K562 (cell line): ENCODE data around the gene PLD3. TPM values are rescaled to one million over a fixed set of nuclear protein-coding genes. Genes with fewer than 3 reads are reported as not detected.

Source experiments
- ARID1B ChIP-seq: fragments of 450-650 bp; IDR thresholded peaks from 2 replicates; pipeline ENCODE4 v1.6.1; 2016; ENCODE audit warnings: antibody characterized with exemption, mild to moderate bottlenecking, inconsistent platforms
- ATF7 ChIP-seq: fragments of 450-650 bp; IDR thresholded peaks from 2 replicates; pipeline ENCODE4 v1.7.1; 2014; ENCODE audit warnings: mild to moderate bottlenecking, moderate library complexity
- BHLHE40 ChIP-seq: IDR thresholded peaks from 2 replicates; pipeline ENCODE4 v1.6.1; 2011; ENCODE audit warnings: low read length, improper control_type of control experiment
- BRF1 ChIP-seq: IDR thresholded peaks from 3 replicates; pipeline ENCODE4 v1.6.1; 2011; ENCODE audit warnings: borderline replicate concordance, mild to moderate bottlenecking; ENCODE audit not compliant: insufficient read length; ENCODE audit errors: extremely low read depth
- CBX5 ChIP-seq: IDR thresholded peaks from 2 replicates; pipeline ENCODE4 v1.6.1; 2014; ENCODE audit warnings: low read depth, borderline replicate concordance
- CHD1 ChIP-seq: fragments of 200-600 bp; sonication (generic); IDR thresholded peaks from one replicate; pipeline ENCODE4 v1.6.1; 2012; ENCODE audit warnings: mild to moderate bottlenecking, moderate library complexity, low read length, inconsistent platforms
- CHD2 ChIP-seq: IDR thresholded peaks from 2 replicates; pipeline ENCODE4 v1.6.1; 2011; ENCODE audit warnings: low read depth, low read length
- CREBBP ChIP-seq: IDR thresholded peaks from one replicate; pipeline ENCODE4 v1.6.1; 2012; ENCODE audit warnings: low read depth, mild to moderate bottlenecking, control low read depth, inconsistent platforms, low read length
- EP300 ChIP-seq: IDR thresholded peaks from 2 replicates; pipeline ENCODE4 v1.6.1; 2012; ENCODE audit warnings: low read length, improper control_type of control experiment
- HMG20A ChIP-seq: fragments of 450-650 bp; formaldehyde crosslinking; conservative IDR thresholded peaks from 2 replicates; pipeline ENCODE4 v1.4.0; 2020; ENCODE audit warnings: mild to moderate bottlenecking, mixed read lengths
- HNRNPL ChIP-seq: fragments of 200-400 bp; formaldehyde crosslinking; IDR thresholded peaks from 2 replicates; pipeline ENCODE4 v1.6.1; 2017; ENCODE audit warnings: low read depth, mild to moderate bottlenecking, low read length
- KLF10 ChIP-seq: fragments of 250-450 bp; sonication (Bioruptor Pico); IDR thresholded peaks from 2 replicates; pipeline ENCODE4 v1.6.1; 2021; ENCODE audit warnings: matching md5 sums
- MBD2 ChIP-seq: sonication (generic); IDR thresholded peaks from 2 replicates; pipeline ENCODE4 v1.6.1; 2016; ENCODE audit warnings: low read depth, borderline replicate concordance
- MLLT1 ChIP-seq, 2 experiments: fragments of 450-650 bp; IDR thresholded peaks; 2 replicates each; pipeline ENCODE4 v1.6.1; 2016
- NFE2 ChIP-seq: IDR thresholded peaks from 2 replicates; pipeline ENCODE4 v1.6.1; 2014; ENCODE audit warnings: antibody characterized with exemption, low read depth
- POLR3G ChIP-seq: IDR thresholded peaks from 2 replicates; pipeline ENCODE4 v1.6.1; 2011; ENCODE audit not compliant: insufficient read length, insufficient replicate concordance; ENCODE audit errors: extremely low read depth
- POU5F1 ChIP-seq: fragments of 150-350 bp; IDR thresholded peaks from 2 replicates; pipeline ENCODE4 v1.6.1; 2014; ENCODE audit warnings: borderline replicate concordance, low read length, low read depth, mild to moderate bottlenecking; ENCODE audit not compliant: partially characterized antibody
- SMARCA4 ChIP-seq: fragments of 450-650 bp; IDR thresholded peaks from 2 replicates; pipeline ENCODE4 v1.6.1; 2016
- SNIP1 ChIP-seq: fragments of 450-650 bp; IDR thresholded peaks from 2 replicates; pipeline ENCODE4 v1.7.1; 2017; ENCODE audit warnings: low read depth, mild to moderate bottlenecking
- TAF7 ChIP-seq: fragments of 450-650 bp; IDR thresholded peaks from 2 replicates; pipeline ENCODE4 v1.6.1; 2016; ENCODE audit warnings: missing genetic modification characterization, missing compliant biosample characterization
- TBP ChIP-seq: optimal IDR thresholded peaks from 2 replicates; pipeline ENCODE3; 2011; ENCODE audit warnings: low read depth, low read length, improper control_type of control experiment
- TCF3 ChIP-seq: sonication (generic); formaldehyde crosslinking; IDR thresholded peaks from 2 replicates; pipeline ENCODE4 v1.4.0; 2020; ENCODE audit warnings: mild to moderate bottlenecking, missing genetic modification reagents
- ZBTB43 ChIP-seq: sonication (generic); formaldehyde crosslinking; IDR thresholded peaks from 2 replicates; pipeline ENCODE4 v1.8.0; 2023; ENCODE audit warnings: mild to moderate bottlenecking, missing genetic modification reagents
- ZC3H4 ChIP-seq: sonication (generic); formaldehyde crosslinking; IDR thresholded peaks from 2 replicates; pipeline ENCODE4 v1.9.0; 2021; ENCODE audit warnings: missing genetic modification reagents, borderline replicate concordance
- ZNF134 ChIP-seq: fragments of 250-450 bp; sonication (Bioruptor Pico); conservative IDR thresholded peaks from 2 replicates; pipeline ENCODE4 v1.4.0; 2020
- ZNF184 ChIP-seq: sonication (generic); formaldehyde crosslinking; IDR thresholded peaks from 2 replicates; pipeline ENCODE4 v1.5.0; 2020; ENCODE audit warnings: missing genetic modification reagents
- ZNF384 ChIP-seq: IDR thresholded peaks from 2 replicates; pipeline ENCODE4 v1.6.1; 2012; ENCODE audit warnings: low read depth, low read length, improper control_type of control experiment
- polyA plus RNA-seq, 8 experiments: library from polyadenylated mRNA; depleted of rRNA in 4 of 8; stranded (reverse) in 5 of 8; unstranded in 3 of 8; fragments of >200 nt; fragmentation: Nextera tagmentation in 2 of 8; fragmentation: Illumina TruSeq in 1 of 8; extraction: Ambion mirVana in 2 of 8; extraction: Trizol in 1 of 8; gene quantifications; 2 replicates each; pipeline versions ENCODE4 v1.2.1 to v1.2.3, GENCODE V29; 2011 to 2014; ENCODE audit warnings: inconsistent platforms in 1 of 8, missing spikeins in 1 of 8
- total RNA-seq, 7 experiments: library from RNA; depleted of rRNA in 6 of 7; stranded (reverse); fragments of >200 nt in 6 of 7; fragmentation: Illumina TruSeq in 2 of 7; extraction: Trizol in 2 of 7; gene quantifications; 2 replicates each; pipeline versions ENCODE4 v1.2.1 to v1.2.3, GENCODE V29; 2011 to 2021; ENCODE audit warnings: low replicate concordance in 1 of 7
- TF ChIP-seq, protein P1 (sequence below): fragments of 250-450 bp; sonication (Bioruptor Pico); IDR thresholded peaks from 2 replicates; pipeline ENCODE4 v1.9.0; 2021; ENCODE audit warnings: mild to moderate bottlenecking, inconsistent platforms

The PLD3 gene
- total and polyA plus RNA-seq, 9 of the 15 experiments (the other 6 are each of a cell fraction or from before 2014, with no cell fraction given) = 2.3 to 128 (median 72.7) TPM

DNA sequence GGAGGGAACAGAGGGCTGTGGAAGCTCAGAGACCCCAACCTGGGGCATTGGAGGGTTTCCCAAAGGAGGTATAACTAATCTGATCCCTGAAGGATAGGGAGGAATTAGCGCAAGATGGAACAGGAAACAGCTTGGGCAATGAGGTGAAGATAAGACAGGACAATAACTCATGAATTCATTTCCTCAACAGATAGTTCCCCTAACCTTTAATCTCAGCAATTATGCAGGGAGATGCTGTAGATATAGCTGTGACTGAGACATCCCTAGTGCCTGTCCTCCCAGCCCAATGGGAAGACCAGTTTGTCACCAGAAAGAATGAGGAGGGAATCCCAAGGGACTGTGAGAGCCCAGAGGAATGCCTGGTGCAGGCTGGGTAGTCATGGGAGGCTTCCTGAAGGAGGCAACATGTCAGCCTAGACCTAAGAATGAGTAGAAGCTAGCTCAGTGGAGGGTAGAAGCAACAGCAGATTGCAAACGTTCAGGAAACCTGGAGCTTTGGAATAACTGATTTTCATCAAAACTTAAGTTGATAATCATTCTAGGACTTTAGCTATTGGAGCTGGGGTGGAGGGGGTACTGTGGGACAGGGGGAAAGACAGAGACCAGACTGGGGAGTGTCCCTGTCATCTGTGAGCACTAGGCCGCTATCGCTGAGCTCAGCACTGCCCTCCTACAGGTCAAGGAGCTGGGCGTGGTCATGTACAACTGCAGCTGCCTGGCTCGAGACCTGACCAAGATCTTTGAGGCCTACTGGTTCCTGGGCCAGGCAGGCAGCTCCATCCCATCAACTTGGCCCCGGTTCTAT, 22.7 kb downstream of the PLD3 start (continued):
- no peak for TF ChIP-seq TBP
- no peak for TF ChIP-seq SNIP1
- TF ChIP-seq ARID1B = peak; percentile 35; the same call in 1 of the 2 replicates
- no peak for TF ChIP-seq KLF10 (CRISPR knock-in tag)
- no peak for TF ChIP-seq MLLT1 (IDR thresholded peaks at IDR 0.05)
- TF ChIP-seq ZC3H4 (CRISPR knock-in tag) = no peak
- no peak for TF ChIP-seq NFE2
- no peak for TF ChIP-seq ZNF184 (CRISPR knock-in tag)
- no peak; the same call in 1 of the 2 replicates for TF ChIP-seq EP300
- no peak for TF ChIP-seq TAF7 (tag)
- TF ChIP-seq, protein P1, sequence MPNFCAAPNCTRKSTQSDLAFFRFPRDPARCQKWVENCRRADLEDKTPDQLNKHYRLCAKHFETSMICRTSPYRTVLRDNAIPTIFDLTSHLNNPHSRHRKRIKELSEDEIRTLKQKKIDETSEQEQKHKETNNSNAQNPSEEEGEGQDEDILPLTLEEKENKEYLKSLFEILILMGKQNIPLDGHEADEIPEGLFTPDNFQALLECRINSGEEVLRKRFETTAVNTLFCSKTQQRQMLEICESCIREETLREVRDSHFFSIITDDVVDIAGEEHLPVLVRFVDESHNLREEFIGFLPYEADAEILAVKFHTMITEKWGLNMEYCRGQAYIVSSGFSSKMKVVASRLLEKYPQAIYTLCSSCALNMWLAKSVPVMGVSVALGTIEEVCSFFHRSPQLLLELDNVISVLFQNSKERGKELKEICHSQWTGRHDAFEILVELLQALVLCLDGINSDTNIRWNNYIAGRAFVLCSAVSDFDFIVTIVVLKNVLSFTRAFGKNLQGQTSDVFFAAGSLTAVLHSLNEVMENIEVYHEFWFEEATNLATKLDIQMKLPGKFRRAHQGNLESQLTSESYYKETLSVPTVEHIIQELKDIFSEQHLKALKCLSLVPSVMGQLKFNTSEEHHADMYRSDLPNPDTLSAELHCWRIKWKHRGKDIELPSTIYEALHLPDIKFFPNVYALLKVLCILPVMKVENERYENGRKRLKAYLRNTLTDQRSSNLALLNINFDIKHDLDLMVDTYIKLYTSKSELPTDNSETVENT (CRISPR knock-in tag) = no peak
- TF ChIP-seq TCF3 (CRISPR knock-in tag) = peak; percentile 76
- TF ChIP-seq BRF1 = no peak
- TF ChIP-seq ZNF384 = no peak
- peak; percentile 46; the same call in 1 of the 2 replicates for TF ChIP-seq BHLHE40
- TF ChIP-seq CHD1 = no peak
- TF ChIP-seq CHD2 = no peak
- no peak for TF ChIP-seq ATF7
- TF ChIP-seq HNRNPL = no peak
- no peak for TF ChIP-seq CBX5
- no peak for TF ChIP-seq CREBBP
- no peak for TF ChIP-seq POLR3G
- no peak for TF ChIP-seq SMARCA4
- TF ChIP-seq ZBTB43 (CRISPR knock-in tag) = no peak
- no peak for TF ChIP-seq ZNF134 (CRISPR knock-in tag)
- no peak for TF ChIP-seq HMG20A (CRISPR knock-in tag)
- TF ChIP-seq POU5F1 = no peak
- no peak for TF ChIP-seq MBD2
